Measurements from ENCODE around the gene TMEM60. TPM values are rescaled to one million over a fixed set of nuclear protein-coding genes. Genes with fewer than 3 reads are reported as not detected.

The TMEM60 gene
- total and polyA plus RNA-seq, 11 donors = 5.4 to 16.3 (median 8.7) TPM

GRCh38 chr7:77783545-77783944 lies 14.7 kb downstream of the TMEM60 start:
- Histone ChIP-seq H3K4me3 (no peak overlapping the region), H3K36me3 (peaks cover 0 to 53% (median 35%) of the 10 kb centered on the region in 9 donors), H3K4me1 (no peaks in the 10 kb centered on the region), H3K27me3 (no peaks in the 10 kb centered on the region), H3K27ac (no peak overlapping the region), H3K9me3 (peaks cover 0 to 2% (median 0%) of the 10 kb centered on the region in 12 donors)
- intact Hi-C loops (cut with DNase I) = no loop called here
- 84 to 93% (median 90%) methylated on average over 3 of the region's 3 CpGs for WGBS, 4 donors
- DNase-seq = no peak
- TF ChIP-seq POLR2A (IDR thresholded peaks at IDR 0.05) (no peak), CTCF (IDR thresholded peaks at IDR 0.05) (no peak)
- ATAC-seq = no peak

- Histone ChIP-seq H3K27ac (no peak overlapping the region), H3K4me1 (no peaks in the 10 kb centered on the region), H3K9me3 (peaks cover 0 to 2% (median 0%) of the 10 kb centered on the region in 12 donors), H3K36me3 (peaks cover 0 to 57% (median 39%) of the 10 kb centered on the region in 9 donors), H3K4me3 (no peak overlapping the region), H3K27me3 (no peaks in the 10 kb centered on the region)
- TF ChIP-seq POLR2A (IDR thresholded peaks at IDR 0.05) (no peak), CTCF (IDR thresholded peaks at IDR 0.05) (no peak)
- intact Hi-C loops (cut with DNase I) = no loop called here
- ATAC-seq (no peak), DNase-seq (no peak)
- 84 to 89% (median 86%) methylated on average over 1 of the region's 1 CpG for WGBS, 4 donors
Measured at GRCh38 chr7:77783111-77783510, 15.1 kb downstream of the TMEM60 start.

GRCh38 chr7:77782383-77782782 lies 15.9 kb downstream of the TMEM60 start:
- Histone ChIP-seq H3K9me3 (peaks cover 0 to 2% (median 0%) of the 10 kb centered on the region in 12 donors), H3K27ac (no peak overlapping the region), H3K4me1 (no peaks in the 10 kb centered on the region), H3K4me3 (no peak overlapping the region), H3K27me3 (no peaks in the 10 kb centered on the region), H3K36me3 (peaks cover 0 to 63% (median 45%) of the 10 kb centered on the region in 9 donors)
- intact Hi-C loops (cut with DNase I) = no loop called here
- DNase-seq (no peak), ATAC-seq (no peak)
- no peak for TF ChIP-seq POLR2A (IDR thresholded peaks at IDR 0.05)
- TF ChIP-seq CTCF (IDR thresholded peaks at IDR 0.05) = no peak
- 96 to 98% (median 96%) methylated on average over 4 of the region's 4 CpGs for WGBS, 4 donors

GRCh38 chr7:77778535-77778934 lies 19.7 kb downstream of the TMEM60 start:
- TF ChIP-seq CTCF (IDR thresholded peaks at IDR 0.05) = no peak
- no peak for TF ChIP-seq POLR2A (IDR thresholded peaks at IDR 0.05)
- no peaks in the 10 kb centered on the region for H3K4me1 ChIP-seq
- WGBS, 4 donors = 94 to 97% (median 95%) methylated on average over 2 of the region's 2 CpGs
- H3K36me3 ChIP-seq = peaks cover 0 to 95% (median 79%) of the 10 kb centered on the region in 9 donors
- peaks cover 0 to 14% (median 0%) of the 10 kb centered on the region in 12 donors for H3K9me3 ChIP-seq
- H3K27ac ChIP-seq = no peak overlapping the region
- DNase-seq = no peak
- H3K4me3 ChIP-seq = no peak overlapping the region
- ATAC-seq = no peak
- no peaks in the 10 kb centered on the region for H3K27me3 ChIP-seq
- intact Hi-C loops (cut with DNase I) = no loop called here

Data from heart left ventricle (tissue), 16 donors.